ENCODE data around the gene C2orf66. TPM values are rescaled to one million over a fixed set of nuclear protein-coding genes. Genes with fewer than 3 reads are reported as not detected.

The C2orf66 gene
- total and polyA plus RNA-seq, 12 donors, result 0.03 TPM; not detected in 11

Other genes with a start within 250 kb of the C2orf66 start
- gene HECW2, start 215.8 kb downstream of the C2orf66 start, total RNA-seq, result 10 to 100 TPM; 24.4 to 68.1 (median 35.2) TPM
- 1 to 10 TPM; 1.3 to 9.5 TPM for gene HECW2, start 215.8 kb downstream of the C2orf66 start, polyA plus RNA-seq
- gene CCDC150, start 169.6 kb downstream of the C2orf66 start, total RNA-seq, result 1 to 10 TPM in 8 of 10 donors, under 1 TPM in 2; 0.27 to 3.8 (median 2.0) TPM
- gene CCDC150, start 169.6 kb downstream of the C2orf66 start, polyA plus RNA-seq, result 1 to 10 TPM in 1 of 2 donors, under 1 TPM in 1; 0.12 to 1.8 TPM
- 10 to 100 TPM; 18.1 to 34.2 (median 24.0) TPM for gene GTF3C3, start 9.7 kb downstream of the C2orf66 start, total RNA-seq
- gene GTF3C3, start 9.7 kb downstream of the C2orf66 start, polyA plus RNA-seq, result 10 to 100 TPM in 1 of 2 donors, 1 to 10 TPM in 1; 7.9 to 13.8 TPM
- gene PGAP1, start 117.4 kb upstream of the C2orf66 start, total RNA-seq, result 1 to 10 TPM; 4.8 to 9.8 (median 5.8) TPM
- gene PGAP1, start 117.4 kb upstream of the C2orf66 start, polyA plus RNA-seq, result 1 to 10 TPM in 1 of 2 donors, under 1 TPM in 1; 0.99 to 1.6 TPM

Data from heart right ventricle (tissue), 12 donors.